Measurements from ENCODE around the gene TMC5.

The TMC5 gene

GRCh38 chr16:19438739-19439138, 21.1 kb downstream of the TMC5 start:
- no peak overlapping the region for H3K4me3 ChIP-seq (replicated peaks; ENCODE audit: low read depth, low read length)
- no peak for DNase-seq (ENCODE audit: extremely low read depth, low read depth)

GRCh38 chr16:19439483-19439882, 21.8 kb downstream of the TMC5 start:
- TF ChIP-seq CTCF (IDR thresholded peaks at IDR 0.05; ENCODE audit: low read depth, low read length, missing control alignments), result no peak

More at GRCh38 chr16:19438739-19439138, 21.1 kb downstream of the TMC5 start:
- TF ChIP-seq CTCF (IDR thresholded peaks at IDR 0.05; ENCODE audit: low read depth, low read length, missing control alignments), result no peak

GRCh38 chr16:19443659-19444058, 26.0 kb downstream of the TMC5 start:
- TF ChIP-seq CTCF (IDR thresholded peaks at IDR 0.05; ENCODE audit: low read depth, low read length, missing control alignments), result no peak
- no peak overlapping the region for H3K4me3 ChIP-seq (replicated peaks; ENCODE audit: low read depth, low read length)
- DNase-seq (ENCODE audit: extremely low read depth, low read depth), result no peak

More at GRCh38 chr16:19439483-19439882, 21.8 kb downstream of the TMC5 start:
- H3K4me3 ChIP-seq (replicated peaks; ENCODE audit: low read depth, low read length), result no peak overlapping the region
- DNase-seq (ENCODE audit: extremely low read depth, low read depth), result no peak

GRCh38 chr16:19446300-19446846, 28.7 kb downstream of the TMC5 start:
- no peak overlapping the region for H3K4me3 ChIP-seq (replicated peaks; ENCODE audit: low read depth, low read length)
- DNase-seq (ENCODE audit: extremely low read depth, low read depth), result no peak
- TF ChIP-seq CTCF (IDR thresholded peaks at IDR 0.05; ENCODE audit: low read depth, low read length, missing control alignments), result no peak

GRCh38 chr16:19446886-19447285, 29.2 kb downstream of the TMC5 start:
- DNase-seq (ENCODE audit: extremely low read depth, low read depth), result no peak
- no peak for TF ChIP-seq CTCF (IDR thresholded peaks at IDR 0.05; ENCODE audit: low read depth, low read length, missing control alignments)
- H3K4me3 ChIP-seq (replicated peaks; ENCODE audit: low read depth, low read length), result no peak overlapping the region

GRCh38 chr16:19450186-19450585, 32.5 kb downstream of the TMC5 start:
- DNase-seq (ENCODE audit: extremely low read depth, low read depth), result no peak
- TF ChIP-seq CTCF (IDR thresholded peaks at IDR 0.05; ENCODE audit: low read depth, low read length, missing control alignments), result no peak
- H3K4me3 ChIP-seq (replicated peaks; ENCODE audit: low read depth, low read length), result no peak overlapping the region
